Tibial nerve (tissue), 4 donors: Measurements from ENCODE around the gene TTC23L. TPM values are rescaled to one million over a fixed set of nuclear protein-coding genes. Genes with fewer than 3 reads are reported as not detected.

Experiments used
- DNase-seq, 2 donors: peaks; one replicate each; pipeline ENCODE4 v3.0.0-alpha.2; 2019; ENCODE audit warnings: low spot score in 2 of 2
- H3K27ac ChIP-seq, 4 donors: fragments of 200-600 bp; sonication (generic) in 3 of 4; one replicate each; pipeline ENCODE4 v1.5.1; 2017 to 2019; ENCODE audit warnings: mild to moderate bottlenecking in 1 of 4
- H3K27me3 ChIP-seq, 2 donors: fragments of 200-600 bp; sonication (generic) in 1 of 2; one replicate each; pipeline versions ENCODE4 v1.5.1 to v1.6.0; 2017 to 2019
- H3K36me3 ChIP-seq, 3 donors: fragments of 200-600 bp; sonication (generic); one replicate each; pipeline ENCODE4 v1.5.1; 2018 to 2019
- H3K4me1 ChIP-seq, 4 donors: fragments of 200-600 bp; sonication (generic) in 3 of 4; one replicate each; pipeline ENCODE4 v1.5.1; 2017 to 2019
- H3K4me3 ChIP-seq, 4 donors: fragments of 200-600 bp; sonication (generic) in 3 of 4; one replicate each; pipeline ENCODE4 v1.5.1; 2017 to 2019; ENCODE audit warnings: mild to moderate bottlenecking in 1 of 4, moderate library complexity in 1 of 4
- H3K9me3 ChIP-seq, 4 donors: fragments of 200-600 bp; sonication (generic) in 3 of 4; one replicate each; pipeline ENCODE4 v1.5.1; 2017 to 2019
- EP300 ChIP-seq, 2 donors: sonication (generic); formaldehyde crosslinking; IDR thresholded peaks; one replicate each; pipeline ENCODE4 v1.6.1; 2017; ENCODE audit warnings: antibody characterized with exemption in 2 of 2, mild to moderate bottlenecking in 1 of 2
- POLR2A ChIP-seq, 2 donors: fragments of 450-650 bp; IDR thresholded peaks; one replicate each; pipeline ENCODE4 v1.6.1; 2017; ENCODE audit warnings: antibody characterized with exemption in 2 of 2, mild to moderate bottlenecking in 2 of 2, moderate library complexity in 2 of 2
- WGBS, 2 donors: methylation state at CpG; one replicate each; pipeline ENCODE4 v1.1.5; 2018; 5-methylcytosine and 5-hydroxymethylcytosine counted together
- total RNA-seq, 4 donors: library from RNA; depleted of rRNA; stranded (reverse); fragments of >200 nt; gene quantifications; one replicate each; pipeline ENCODE4 v1.1.0, GENCODE V29; 2016
- TF ChIP-seq, protein P1 (sequence below), 5 experiments: fragments of 200-600 bp in 3 of 5; fragments of 450-650 bp in 2 of 5; sonication (generic) in 3 of 5; IDR thresholded peaks; one replicate each; pipeline ENCODE4 v1.5.1; 2016 to 2019; ENCODE audit warnings: antibody characterized with exemption in 5 of 5, mild to moderate bottlenecking in 3 of 5, moderate library complexity in 2 of 5

Gene TTC23L
- total RNA-seq, 4 donors from 2014 or later: 0.39 to 5.4 (median 2.7) TPM

DNA sequence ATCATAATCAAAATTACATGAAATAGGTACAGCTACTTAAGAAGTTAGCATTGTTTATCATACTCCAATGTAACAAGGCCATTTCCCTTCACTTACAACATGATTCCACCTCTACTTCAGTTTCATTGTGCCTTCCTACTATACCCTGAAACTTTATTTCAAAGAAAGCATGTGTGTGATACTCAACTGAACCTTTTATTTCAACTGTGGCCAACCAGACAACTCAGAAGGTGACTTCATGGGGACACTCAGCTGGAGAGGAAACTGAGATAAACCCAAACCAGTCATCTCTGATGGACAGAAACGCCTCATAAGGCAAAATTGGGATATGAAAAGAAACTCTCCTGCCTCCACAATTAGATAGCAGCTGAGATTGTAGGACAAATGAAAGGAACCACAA lies 5.9 kb upstream of the TTC23L start:
- Histone ChIP-seq H3K27ac (peak overlapping the region; percentile 58 to 89 (median 72)), H3K4me1 (peaks cover 0 to 50% (median 10%) of the 10 kb centered on the region in 4 donors)

DNA sequence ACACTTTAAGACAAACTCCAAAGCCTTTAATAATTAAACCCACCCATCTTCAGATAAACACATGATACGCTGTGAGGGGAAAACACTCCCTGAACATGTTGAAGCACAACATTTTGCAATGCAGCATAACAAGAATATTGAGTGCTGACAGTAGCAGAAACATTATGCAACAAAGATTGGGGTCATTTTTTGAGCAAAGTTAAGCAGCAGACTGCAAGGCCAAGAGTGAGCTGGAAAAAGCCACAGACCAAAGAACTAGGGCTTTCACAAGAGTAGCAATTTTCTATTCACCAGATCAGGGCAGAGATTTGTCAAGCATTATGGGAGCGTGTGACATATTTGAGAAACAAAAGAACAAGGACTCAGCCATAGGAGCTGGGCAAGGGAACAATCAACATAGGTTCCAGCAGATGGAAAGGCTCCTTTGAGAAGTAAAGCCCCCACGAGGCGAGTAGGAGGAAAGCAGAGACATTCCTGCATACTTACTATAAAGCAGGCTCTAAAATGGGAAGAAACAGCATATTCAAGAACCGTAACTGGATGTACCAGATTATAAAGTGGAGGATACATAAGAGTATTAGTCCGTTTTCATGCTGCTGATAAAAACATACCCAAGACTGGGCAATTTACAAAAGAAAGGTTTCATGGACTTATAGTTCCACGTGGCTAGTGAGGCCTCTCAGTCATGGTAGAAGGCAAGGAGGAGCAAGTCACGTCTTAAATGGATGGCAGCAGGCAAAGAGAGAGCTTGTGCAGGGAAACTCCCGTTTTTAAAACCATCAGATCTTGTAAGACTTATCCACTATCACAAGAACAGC lies 4.8 kb upstream of the TTC23L start:
- peak overlapping the region; percentile 58 to 89 (median 72) for H3K27ac ChIP-seq
- DNase-seq: no peak
- no peaks in the 10 kb centered on the region for H3K27me3 ChIP-seq
- H3K36me3 ChIP-seq: peaks cover 0 to 16% (median 0%) of the 10 kb centered on the region in 3 donors
- H3K4me3 ChIP-seq: no peak overlapping the region
- 60 to 64% methylated on average over 9 of the region's 9 CpGs for WGBS, 2 donors
- TF ChIP-seq EP300 (IDR thresholded peaks at IDR 0.05): peak; percentile 26 to 93
- no peak for TF ChIP-seq POLR2A (IDR thresholded peaks at IDR 0.05)
- H3K9me3 ChIP-seq: no peaks in the 10 kb centered on the region
- peaks cover 0 to 55% (median 13%) of the 10 kb centered on the region in 4 donors for H3K4me1 ChIP-seq

More for the DNA sequence above, 5.9 kb upstream of the TTC23L start:
- Histone ChIP-seq H3K36me3 (peaks cover 0 to 26% (median 0%) of the 10 kb centered on the region in 3 donors), H3K9me3 (no peaks in the 10 kb centered on the region), H3K4me3 (no peak overlapping the region), H3K27me3 (no peaks in the 10 kb centered on the region)
- DNase-seq: no peak
- 88 to 94% methylated on average over 1 of the region's 1 CpG for WGBS, 2 donors
- TF ChIP-seq, protein P1, sequence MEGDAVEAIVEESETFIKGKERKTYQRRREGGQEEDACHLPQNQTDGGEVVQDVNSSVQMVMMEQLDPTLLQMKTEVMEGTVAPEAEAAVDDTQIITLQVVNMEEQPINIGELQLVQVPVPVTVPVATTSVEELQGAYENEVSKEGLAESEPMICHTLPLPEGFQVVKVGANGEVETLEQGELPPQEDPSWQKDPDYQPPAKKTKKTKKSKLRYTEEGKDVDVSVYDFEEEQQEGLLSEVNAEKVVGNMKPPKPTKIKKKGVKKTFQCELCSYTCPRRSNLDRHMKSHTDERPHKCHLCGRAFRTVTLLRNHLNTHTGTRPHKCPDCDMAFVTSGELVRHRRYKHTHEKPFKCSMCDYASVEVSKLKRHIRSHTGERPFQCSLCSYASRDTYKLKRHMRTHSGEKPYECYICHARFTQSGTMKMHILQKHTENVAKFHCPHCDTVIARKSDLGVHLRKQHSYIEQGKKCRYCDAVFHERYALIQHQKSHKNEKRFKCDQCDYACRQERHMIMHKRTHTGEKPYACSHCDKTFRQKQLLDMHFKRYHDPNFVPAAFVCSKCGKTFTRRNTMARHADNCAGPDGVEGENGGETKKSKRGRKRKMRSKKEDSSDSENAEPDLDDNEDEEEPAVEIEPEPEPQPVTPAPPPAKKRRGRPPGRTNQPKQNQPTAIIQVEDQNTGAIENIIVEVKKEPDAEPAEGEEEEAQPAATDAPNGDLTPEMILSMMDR (IDR thresholded peaks at IDR 0.05): no peak
- TF ChIP-seq EP300 (IDR thresholded peaks at IDR 0.05): no peak
- TF ChIP-seq POLR2A (IDR thresholded peaks at IDR 0.05): no peak

DNA sequence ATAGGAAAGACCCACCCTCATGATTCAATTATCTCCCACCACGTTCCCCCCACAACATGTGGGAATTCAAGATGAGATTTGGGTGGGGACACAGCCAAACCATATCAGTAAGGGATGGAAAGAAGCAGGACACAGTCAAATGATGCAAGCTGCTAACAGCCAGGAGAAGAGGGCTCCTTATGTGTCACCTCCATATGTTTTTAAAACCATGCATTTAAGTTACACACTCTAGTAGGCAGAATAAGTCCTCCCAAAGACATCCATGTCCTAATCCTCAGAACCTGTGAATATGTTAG lies 4.2 kb upstream of the TTC23L start:
- Histone ChIP-seq H3K27ac (peak overlapping the region; percentile 58 to 89 (median 72)), H3K27me3 (no peaks in the 10 kb centered on the region), H3K36me3 (peaks cover 0 to 10% (median 0%) of the 10 kb centered on the region in 3 donors), H3K9me3 (no peaks in the 10 kb centered on the region), H3K4me3 (no peak overlapping the region), H3K4me1 (peaks cover 0 to 59% (median 15%) of the 10 kb centered on the region in 4 donors)
- TF ChIP-seq EP300 (IDR thresholded peaks at IDR 0.05) (no peak), POLR2A (IDR thresholded peaks at IDR 0.05) (no peak)
- TF ChIP-seq, protein P1 (IDR thresholded peaks at IDR 0.05): no peak
- 54 to 68% methylated on average over 1 of the region's 1 CpG for whole genome bisulfite sequencing, 2 donors
- DNase-seq: no peak

DNA sequence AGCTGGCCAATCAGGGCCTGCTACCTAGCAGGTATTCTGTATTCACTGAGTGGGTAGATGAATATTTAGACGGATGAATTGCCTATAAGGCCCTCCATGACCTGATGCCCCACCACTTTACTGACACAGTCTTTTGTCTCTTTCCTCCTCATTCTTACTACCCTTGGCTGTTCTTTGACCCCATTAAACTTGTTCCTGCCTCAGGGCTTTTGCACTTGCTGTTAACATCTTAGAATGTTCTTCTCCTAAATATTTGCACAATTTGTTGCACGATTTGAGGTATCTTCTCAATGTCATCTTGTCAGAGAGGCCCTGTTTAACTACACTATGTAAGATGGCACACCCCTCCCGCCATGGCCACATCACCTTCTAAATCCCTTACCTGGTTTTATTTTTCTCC lies 3.3 kb upstream of the TTC23L start:
- H3K36me3 ChIP-seq: peaks cover 0 to under 1% (median 0%) of the 10 kb centered on the region in 3 donors
- no peak overlapping the region for H3K4me3 ChIP-seq
- H3K27ac ChIP-seq: peak overlapping the region in 3 of 4 donors; percentile 60 to 89 (median 83)
- H3K27me3 ChIP-seq: no peaks in the 10 kb centered on the region
- peaks cover 0 to 55% (median 14%) of the 10 kb centered on the region in 4 donors for H3K4me1 ChIP-seq
- TF ChIP-seq, protein P1 (IDR thresholded peaks at IDR 0.05): no peak
- no peak for TF ChIP-seq EP300 (IDR thresholded peaks at IDR 0.05)
- no peak for TF ChIP-seq POLR2A (IDR thresholded peaks at IDR 0.05)
- no peak for DNase-seq
- no peaks in the 10 kb centered on the region for H3K9me3 ChIP-seq
- 79 to 80% methylated on average over 3 of the region's 3 CpGs for WGBS, 2 donors

DNA sequence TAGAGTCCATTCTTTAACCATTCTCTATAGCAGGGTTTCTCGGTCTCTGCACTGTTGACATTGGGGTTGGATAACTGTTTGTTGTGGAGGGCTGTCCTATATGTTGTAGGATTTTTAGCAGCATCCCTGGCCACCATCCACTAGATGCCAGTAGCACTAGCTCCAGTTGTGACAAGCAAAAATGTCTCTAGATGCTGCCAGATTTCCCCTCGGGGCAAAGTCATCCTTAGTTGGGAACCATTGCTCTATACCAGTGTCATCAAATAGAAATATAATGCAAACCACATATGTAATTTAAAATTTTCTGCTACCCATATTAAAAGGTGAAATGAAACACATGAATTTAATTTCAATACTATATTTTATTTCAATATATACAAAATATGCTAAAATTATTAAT lies 2.9 kb downstream of the TTC23L start:
- Histone ChIP-seq H3K4me1 (peaks cover 0 to 19% (median 6%) of the 10 kb centered on the region in 4 donors), H3K27ac (no peak overlapping the region), H3K36me3 (no peaks in the 10 kb centered on the region), H3K27me3 (no peaks in the 10 kb centered on the region), H3K9me3 (no peaks in the 10 kb centered on the region), H3K4me3 (no peak overlapping the region)
- TF ChIP-seq, protein P1 (IDR thresholded peaks at IDR 0.05): no peak
- TF ChIP-seq EP300 (IDR thresholded peaks at IDR 0.05): no peak
- TF ChIP-seq POLR2A (IDR thresholded peaks at IDR 0.05): no peak
- no peak for DNase-seq
- 79 to 87% methylated on average over 2 of the region's 2 CpGs for WGBS, 2 donors
